Osteoblast (primary cell): ENCODE data around the gene SCYGR8. TPM values are rescaled to one million over a fixed set of nuclear protein-coding genes. Genes with fewer than 3 reads are reported as not detected.

Experiments used
- DNase-seq: peaks from one replicate; pipeline ENCODE4 v3.0.0; 2011; ENCODE audit warnings: low spot score, mixed read lengths; ENCODE audit not compliant: insufficient read length; ENCODE audit errors: missing footprints
- H2AFZ ChIP-seq: 2 replicates; pipeline ENCODE4 v1.6.0; 2011; ENCODE audit warnings: mild to moderate bottlenecking, low read length
- H3K27ac ChIP-seq: 2 replicates; pipeline ENCODE4 v1.5.1; 2011; ENCODE audit warnings: mild to moderate bottlenecking, low read depth, low read length, moderate library complexity
- H3K27me3 ChIP-seq: 2 replicates; pipeline ENCODE4 v1.6.0; 2012; ENCODE audit warnings: mild to moderate bottlenecking, control low read depth, inconsistent platforms, low read length, moderate library complexity; ENCODE audit not compliant: insufficient read depth
- H3K36me3 ChIP-seq: 2 replicates; pipeline ENCODE4 v1.5.1; 2011; ENCODE audit warnings: mild to moderate bottlenecking, low read length, control low read depth, moderate library complexity; ENCODE audit not compliant: insufficient read depth
- H3K4me1 ChIP-seq: 2 replicates; pipeline ENCODE4 v1.5.1; 2011; ENCODE audit warnings: mild to moderate bottlenecking, low read length, control low read depth, moderate library complexity; ENCODE audit not compliant: insufficient read depth
- H3K4me2 ChIP-seq: 2 replicates; pipeline ENCODE4 v1.6.0; 2011; ENCODE audit warnings: mild to moderate bottlenecking, low read length; ENCODE audit not compliant: insufficient read depth
- H3K4me3 ChIP-seq: fragments of 200-600 bp; sonication (generic); 3 replicates; pipeline ENCODE4 v1.5.1; 2012; ENCODE audit warnings: mild to moderate bottlenecking, low read length, inconsistent platforms; ENCODE audit not compliant: insufficient read depth
- H3K79me2 ChIP-seq: 2 replicates; pipeline ENCODE4 v1.6.0; 2012; ENCODE audit warnings: mild to moderate bottlenecking, low read length, control low read depth, inconsistent platforms; ENCODE audit not compliant: insufficient read depth
- H3K9me3 ChIP-seq: 2 replicates; pipeline ENCODE4 v1.5.1; 2011; ENCODE audit warnings: low read depth, low read length, control low read depth
- H4K20me1 ChIP-seq: 2 replicates; pipeline ENCODE4 v1.6.0; 2012; ENCODE audit warnings: mild to moderate bottlenecking, low read length, control low read depth; ENCODE audit not compliant: insufficient read depth
- total RNA-seq: library from RNA; depleted of rRNA; stranded (reverse); fragments of >200 nt; gene quantifications from 2 replicates; pipeline ENCODE4 v1.2.3, GENCODE V29; 2012
- TF ChIP-seq, protein P1 (sequence below): IDR thresholded peaks from 2 replicates; pipeline ENCODE4 v1.5.1; 2011; ENCODE audit warnings: mild to moderate bottlenecking, low read depth, low read length, moderate library complexity; ENCODE audit errors: extremely low read depth

The SCYGR8 gene
- total RNA-seq, 1 donor, result not detected

- Histone ChIP-seq H3K27me3 (no peaks in the 10 kb centered on the region), H3K9me3 (no peaks in the 10 kb centered on the region), H3K36me3 (no peaks in the 10 kb centered on the region), H4K20me1 (no peaks in the 10 kb centered on the region), H3K4me3 (no peak overlapping the region), H3K79me2 (no peaks in the 10 kb centered on the region), H2AFZ (no peak overlapping the region), H3K27ac (no peak overlapping the region), H3K4me2 (no peak overlapping the region), H3K4me1 (peaks cover 5% of the 10 kb centered on the region)
- DNase-seq, result no peak
- TF ChIP-seq, protein P1, sequence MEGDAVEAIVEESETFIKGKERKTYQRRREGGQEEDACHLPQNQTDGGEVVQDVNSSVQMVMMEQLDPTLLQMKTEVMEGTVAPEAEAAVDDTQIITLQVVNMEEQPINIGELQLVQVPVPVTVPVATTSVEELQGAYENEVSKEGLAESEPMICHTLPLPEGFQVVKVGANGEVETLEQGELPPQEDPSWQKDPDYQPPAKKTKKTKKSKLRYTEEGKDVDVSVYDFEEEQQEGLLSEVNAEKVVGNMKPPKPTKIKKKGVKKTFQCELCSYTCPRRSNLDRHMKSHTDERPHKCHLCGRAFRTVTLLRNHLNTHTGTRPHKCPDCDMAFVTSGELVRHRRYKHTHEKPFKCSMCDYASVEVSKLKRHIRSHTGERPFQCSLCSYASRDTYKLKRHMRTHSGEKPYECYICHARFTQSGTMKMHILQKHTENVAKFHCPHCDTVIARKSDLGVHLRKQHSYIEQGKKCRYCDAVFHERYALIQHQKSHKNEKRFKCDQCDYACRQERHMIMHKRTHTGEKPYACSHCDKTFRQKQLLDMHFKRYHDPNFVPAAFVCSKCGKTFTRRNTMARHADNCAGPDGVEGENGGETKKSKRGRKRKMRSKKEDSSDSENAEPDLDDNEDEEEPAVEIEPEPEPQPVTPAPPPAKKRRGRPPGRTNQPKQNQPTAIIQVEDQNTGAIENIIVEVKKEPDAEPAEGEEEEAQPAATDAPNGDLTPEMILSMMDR, result no peak
These were observed 41.7 kb upstream of the SCYGR8 start for GRCh38 chr2:227703961-227704360.

GRCh38 chr2:227706859-227707258 is 38.8 kb upstream of the SCYGR8 start:
- no peak overlapping the region for H2AFZ ChIP-seq
- no peaks in the 10 kb centered on the region for H3K79me2 ChIP-seq
- TF ChIP-seq, protein P1, result no peak
- H4K20me1 ChIP-seq, result no peaks in the 10 kb centered on the region
- no peaks in the 10 kb centered on the region for H3K9me3 ChIP-seq
- DNase-seq, result no peak
- H3K27me3 ChIP-seq, result no peaks in the 10 kb centered on the region
- no peak overlapping the region for H3K27ac ChIP-seq
- H3K36me3 ChIP-seq, result no peaks in the 10 kb centered on the region
- H3K4me2 ChIP-seq, result no peak overlapping the region
- no peak overlapping the region for H3K4me3 ChIP-seq
- peaks cover 5% of the 10 kb centered on the region for H3K4me1 ChIP-seq

GRCh38 chr2:227707390-227707789 is 38.3 kb upstream of the SCYGR8 start:
- no peaks in the 10 kb centered on the region for H3K9me3 ChIP-seq
- no peak for DNase-seq
- H3K4me1 ChIP-seq, result peaks cover 5% of the 10 kb centered on the region
- no peak overlapping the region for H3K4me3 ChIP-seq
- H3K27ac ChIP-seq, result no peak overlapping the region
- no peaks in the 10 kb centered on the region for H3K27me3 ChIP-seq
- H3K4me2 ChIP-seq, result no peak overlapping the region
- H2AFZ ChIP-seq, result no peak overlapping the region
- TF ChIP-seq, protein P1, result no peak
- H3K79me2 ChIP-seq, result no peaks in the 10 kb centered on the region
- no peaks in the 10 kb centered on the region for H3K36me3 ChIP-seq
- H4K20me1 ChIP-seq, result no peaks in the 10 kb centered on the region

DNA sequence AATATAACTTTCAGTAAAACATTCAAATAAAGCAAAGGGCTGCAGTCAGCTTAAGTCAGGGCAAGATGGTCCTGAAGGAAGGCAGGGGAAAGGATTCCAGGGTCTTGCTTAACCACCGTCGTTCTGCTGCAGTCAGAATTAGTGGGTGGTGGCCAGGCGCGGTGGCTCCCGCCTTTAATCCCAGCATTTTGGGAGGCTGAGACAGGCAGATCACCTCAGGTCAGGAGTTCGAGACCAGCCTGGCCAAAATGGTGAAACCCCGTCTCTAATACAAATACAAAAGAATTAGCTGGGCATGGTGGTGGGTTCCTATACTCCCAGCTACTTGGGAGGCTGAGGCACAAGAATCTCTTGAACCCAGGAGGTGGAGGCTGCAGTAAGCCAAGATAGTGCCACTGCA is 34.7 kb upstream of the SCYGR8 start:
- H3K36me3 ChIP-seq, result no peaks in the 10 kb centered on the region
- H4K20me1 ChIP-seq, result no peaks in the 10 kb centered on the region
- H3K79me2 ChIP-seq, result no peaks in the 10 kb centered on the region
- no peak for DNase-seq
- no peak overlapping the region for H3K4me3 ChIP-seq
- no peak overlapping the region for H3K27ac ChIP-seq
- no peaks in the 10 kb centered on the region for H3K9me3 ChIP-seq
- H3K27me3 ChIP-seq, result no peaks in the 10 kb centered on the region
- no peak overlapping the region for H2AFZ ChIP-seq
- TF ChIP-seq, protein P1, result no peak
- H3K4me1 ChIP-seq, result no peaks in the 10 kb centered on the region
- no peak overlapping the region for H3K4me2 ChIP-seq
